ENCODE measurements around the gene PSMB7.

GRCh38 chr9:124426361-124426760 lies 11.1 kb upstream of the PSMB7 start:
- TF ChIP-seq CTCF (conservative IDR thresholded peaks at IDR 0.05; ENCODE audit: low read length), result no peak
- TF ChIP-seq EZH2phosphoT487 (IDR thresholded peaks at IDR 0.05; ENCODE audit: borderline replicate concordance, low read depth, low read length), result no peak
